Esophagus squamous epithelium (tissue), 5 donors: ENCODE measurements around the gene PBX4. TPM values are rescaled to one million over a fixed set of nuclear protein-coding genes. Genes with fewer than 3 reads are reported as not detected.

Source experiments
- DNase-seq: peaks from one replicate; lab custom pipeline; 2025; lab: John Stamatoyannopoulos, UW
- H3K27ac ChIP-seq, 4 donors: fragments of 200-600 bp; sonication (generic); one replicate each; pipeline ENCODE4 v1.5.1; 2016 to 2019; ENCODE audit warnings: mild to moderate bottlenecking in 1 of 4
- H3K27me3 ChIP-seq, 4 donors: fragments of 200-600 bp; sonication (generic); 1 replicate in 3 of 4; 2 replicates in 1 of 4; pipeline versions ENCODE4 v1.5.1 to v1.6.0; 2017 to 2021; ENCODE audit warnings: antibody characterized with exemption in 1 of 4
- H3K36me3 ChIP-seq, 3 donors: fragments of 200-600 bp; sonication (generic); one replicate each; pipeline ENCODE4 v1.5.1; 2016 to 2019
- H3K4me1 ChIP-seq, 3 donors: fragments of 200-600 bp; sonication (generic); one replicate each; pipeline ENCODE4 v1.5.1; 2017 to 2019
- H3K4me3 ChIP-seq, 4 donors: fragments of 200-600 bp; sonication (generic); 1 replicate in 3 of 4; 2 replicates in 1 of 4; pipeline ENCODE4 v1.5.1; 2016 to 2019; ENCODE audit warnings: mild to moderate bottlenecking in 2 of 4, moderate library complexity in 1 of 4
- H3K9me3 ChIP-seq, 3 donors: fragments of 200-600 bp; sonication (generic); one replicate each; pipeline ENCODE4 v1.5.1; 2016 to 2019
- POLR2A ChIP-seq, 4 donors: fragments of 450-650 bp; IDR thresholded peaks; one replicate each; pipeline ENCODE4 v1.6.1; 2017; ENCODE audit warnings: antibody characterized with exemption in 4 of 4, mild to moderate bottlenecking in 4 of 4, moderate library complexity in 3 of 4
- WGBS, 2 donors: methylation state at CpG; one replicate each; pipeline ENCODE4 v1.1.5; 2018; 5-methylcytosine and 5-hydroxymethylcytosine counted together
- intact Hi-C: fragments of 100-400 bp; cut with DNase I; formaldehyde crosslinking; loops from one replicate; pipeline ENCODE4 v1.15.0; 2022
- total RNA-seq, 4 donors: library from RNA; depleted of rRNA; stranded (reverse); fragments of >200 nt; gene quantifications; one replicate each; pipeline ENCODE4 v1.1.0, GENCODE V29; 2016
- TF ChIP-seq, protein P1 (sequence below), 6 experiments: fragments of 450-650 bp in 4 of 6; fragments of 200-600 bp in 2 of 6; sonication (generic) in 2 of 6; IDR thresholded peaks; one replicate each; pipeline ENCODE4 v1.5.1; 2016 to 2019; ENCODE audit warnings: antibody characterized with exemption in 6 of 6, mild to moderate bottlenecking in 4 of 6, moderate library complexity in 4 of 6
- donor health status: DM: yes; HTN: yes; CAD: no.

The PBX4 gene
- total RNA-seq, 4 donors from 2014 or later: 0.61 to 1.9 (median 1.7) TPM

DNA sequence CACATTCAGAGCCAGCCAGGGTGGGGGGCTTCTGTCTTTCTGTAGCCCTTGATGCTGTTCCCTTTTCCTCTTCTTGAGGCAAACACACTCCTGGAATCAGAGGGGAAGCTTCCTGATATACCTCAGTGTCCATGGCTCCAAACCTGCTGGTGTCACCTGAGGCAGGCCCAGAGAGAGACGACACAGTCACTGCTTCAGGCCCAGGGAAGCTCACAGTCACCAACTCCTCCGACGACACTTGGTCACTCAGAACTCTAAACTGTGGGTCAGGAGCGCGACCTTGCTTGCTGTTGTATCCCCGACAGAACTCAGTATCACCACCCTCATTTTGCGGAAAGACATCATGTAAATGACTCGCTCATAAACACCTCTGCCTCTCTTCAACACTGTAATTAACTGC lies 43.9 kb upstream of the PBX4 start:
- Histone ChIP-seq H3K27ac (peak overlapping the region in 2 of 4 donors; percentile 96 to 98), H3K4me3 (peak overlapping the region in 3 of 4 donors; percentile 99 to 100 (median 100)), H3K4me1 (peaks cover 15 to 53% (median 31%) of the 10 kb centered on the region in 3 donors), H3K27me3 (no peaks in the 10 kb centered on the region), H3K36me3 (peaks cover 7 to 37% (median 23%) of the 10 kb centered on the region in 3 donors), H3K9me3 (no peaks in the 10 kb centered on the region)
- no peak for TF ChIP-seq POLR2A (IDR thresholded peaks at IDR 0.05)
- TF ChIP-seq, protein P1, sequence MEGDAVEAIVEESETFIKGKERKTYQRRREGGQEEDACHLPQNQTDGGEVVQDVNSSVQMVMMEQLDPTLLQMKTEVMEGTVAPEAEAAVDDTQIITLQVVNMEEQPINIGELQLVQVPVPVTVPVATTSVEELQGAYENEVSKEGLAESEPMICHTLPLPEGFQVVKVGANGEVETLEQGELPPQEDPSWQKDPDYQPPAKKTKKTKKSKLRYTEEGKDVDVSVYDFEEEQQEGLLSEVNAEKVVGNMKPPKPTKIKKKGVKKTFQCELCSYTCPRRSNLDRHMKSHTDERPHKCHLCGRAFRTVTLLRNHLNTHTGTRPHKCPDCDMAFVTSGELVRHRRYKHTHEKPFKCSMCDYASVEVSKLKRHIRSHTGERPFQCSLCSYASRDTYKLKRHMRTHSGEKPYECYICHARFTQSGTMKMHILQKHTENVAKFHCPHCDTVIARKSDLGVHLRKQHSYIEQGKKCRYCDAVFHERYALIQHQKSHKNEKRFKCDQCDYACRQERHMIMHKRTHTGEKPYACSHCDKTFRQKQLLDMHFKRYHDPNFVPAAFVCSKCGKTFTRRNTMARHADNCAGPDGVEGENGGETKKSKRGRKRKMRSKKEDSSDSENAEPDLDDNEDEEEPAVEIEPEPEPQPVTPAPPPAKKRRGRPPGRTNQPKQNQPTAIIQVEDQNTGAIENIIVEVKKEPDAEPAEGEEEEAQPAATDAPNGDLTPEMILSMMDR (IDR thresholded peaks at IDR 0.05): no peak
- 80 to 86% methylated on average over 8 of the region's 8 CpGs for WGBS, 2 donors
- DNase-seq: no peak
- intact Hi-C loops: no loop called here

DNA sequence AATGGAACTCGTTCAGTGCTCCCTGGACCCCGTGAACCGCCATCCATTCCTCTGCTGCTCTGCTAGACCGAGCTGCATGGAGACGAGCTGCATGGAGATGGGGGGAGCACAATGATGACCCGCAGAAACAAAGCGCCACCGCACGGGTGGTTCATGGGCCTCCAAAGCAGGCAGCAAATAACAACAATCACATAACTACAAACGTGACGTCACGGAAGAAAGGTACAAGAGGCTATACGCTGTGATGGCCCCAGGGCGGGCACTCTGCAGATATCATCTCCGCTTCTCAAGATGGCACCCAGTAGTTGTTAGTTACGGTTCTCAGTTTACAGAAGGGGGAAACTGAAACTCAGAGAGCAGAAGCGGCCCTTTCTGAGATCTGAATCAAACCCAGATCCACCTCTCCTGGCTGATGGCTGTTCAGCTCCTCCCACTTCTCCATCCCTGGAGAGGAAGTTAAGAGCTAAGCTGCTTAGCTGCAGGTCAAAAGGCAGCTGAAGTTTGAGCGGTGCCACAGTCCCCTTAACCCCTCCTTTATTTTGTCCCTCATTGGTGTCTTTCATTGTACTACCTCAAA lies 43.3 kb upstream of the PBX4 start:
- no peak for DNase-seq
- no peaks in the 10 kb centered on the region for H3K27me3 ChIP-seq
- H3K4me3 ChIP-seq: peak overlapping the region in 2 of 4 donors; percentile 100
- TF ChIP-seq POLR2A (IDR thresholded peaks at IDR 0.05): no peak
- peak overlapping the region in 2 of 4 donors; percentile 34 to 96 for H3K27ac ChIP-seq
- WGBS, 2 donors: 59 to 69% methylated on average over 12 to 14 of the region's 18 CpGs
- peaks cover 13 to 43% (median 28%) of the 10 kb centered on the region in 3 donors for H3K36me3 ChIP-seq
- no peaks in the 10 kb centered on the region for H3K9me3 ChIP-seq
- intact Hi-C loops: no loop called here
- peaks cover 15 to 53% (median 31%) of the 10 kb centered on the region in 3 donors for H3K4me1 ChIP-seq

DNA sequence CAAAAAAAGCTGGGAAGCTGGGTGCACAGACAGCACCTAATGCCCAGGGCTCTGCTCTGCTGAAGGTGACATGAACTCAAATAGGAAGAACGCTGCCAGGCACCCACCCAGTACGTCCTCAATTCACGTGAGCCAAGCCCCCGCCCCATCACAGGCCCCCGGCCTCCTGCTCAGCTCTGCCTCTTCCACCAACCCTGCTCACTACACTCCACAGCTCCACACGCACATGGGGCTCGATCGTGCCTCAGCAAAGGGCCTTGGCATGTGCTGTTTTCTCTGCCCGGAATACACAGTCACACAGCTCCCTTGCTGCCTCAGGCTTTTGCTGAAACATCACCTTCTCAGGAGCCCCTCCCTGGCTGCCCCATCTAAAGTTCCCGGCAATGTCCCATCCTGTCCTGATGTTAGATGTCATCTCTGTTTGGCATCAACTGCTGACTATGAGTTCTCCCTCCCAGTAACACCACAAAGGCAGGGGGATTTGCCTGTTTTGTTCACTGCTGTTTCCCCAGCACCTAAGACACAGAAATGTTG lies 42.7 kb upstream of the PBX4 start:
- H3K27me3 ChIP-seq: no peaks in the 10 kb centered on the region
- peak overlapping the region in 2 of 4 donors; percentile 17 to 34 for H3K27ac ChIP-seq
- peaks cover 19 to 48% (median 33%) of the 10 kb centered on the region in 3 donors for H3K36me3 ChIP-seq
- intact Hi-C loops: no loop called here
- TF ChIP-seq, protein P1 (IDR thresholded peaks at IDR 0.05): no peak
- TF ChIP-seq POLR2A (IDR thresholded peaks at IDR 0.05): no peak
- H3K4me1 ChIP-seq: peaks cover 15 to 53% (median 31%) of the 10 kb centered on the region in 3 donors
- H3K4me3 ChIP-seq: peak overlapping the region in 1 of 4 donors; percentile 100
- no peak for DNase-seq
- no peaks in the 10 kb centered on the region for H3K9me3 ChIP-seq
- WGBS, 2 donors: 80 to 82% methylated on average over 9 to 10 of the region's 10 CpGs

- TF ChIP-seq, protein P1 (IDR thresholded peaks at IDR 0.05): no peak
- no peak for TF ChIP-seq POLR2A (IDR thresholded peaks at IDR 0.05)
- Histone ChIP-seq H3K9me3 (no peaks in the 10 kb centered on the region), H3K4me1 (peaks cover 15 to 53% (median 31%) of the 10 kb centered on the region in 3 donors), H3K27ac (no peak overlapping the region), H3K36me3 (peaks cover 33 to 63% (median 48%) of the 10 kb centered on the region in 3 donors), H3K4me3 (no peak overlapping the region), H3K27me3 (no peaks in the 10 kb centered on the region)
- DNase-seq: no peak
- WGBS, 2 donors: 78 to 86% methylated on average over 6 to 12 of the region's 17 CpGs
- intact Hi-C loops: no loop called here
Measured at GRCh38 chr19:19659646-19660245, 41.3 kb upstream of the PBX4 start.

- H3K4me1 ChIP-seq: peaks cover 8 to 38% (median 25%) of the 10 kb centered on the region in 3 donors
- peaks cover 54 to 87% (median 71%) of the 10 kb centered on the region in 3 donors for H3K36me3 ChIP-seq
- TF ChIP-seq, protein P1 (IDR thresholded peaks at IDR 0.05): no peak
- TF ChIP-seq POLR2A (IDR thresholded peaks at IDR 0.05): no peak
- DNase-seq: no peak
- no peaks in the 10 kb centered on the region for H3K27me3 ChIP-seq
- WGBS, 2 donors: 20 to 100% methylated on average over 2 to 3 of the region's 10 CpGs
- H3K4me3 ChIP-seq: no peak overlapping the region
- intact Hi-C loops: no loop called here
- H3K9me3 ChIP-seq: no peaks in the 10 kb centered on the region
- H3K27ac ChIP-seq: no peak overlapping the region
Measured at GRCh38 chr19:19657397-19657783, 38.9 kb upstream of the PBX4 start.
